K562 (cell line): ENCODE results near the gene FCRLA. TPM values are rescaled to one million over a fixed set of nuclear protein-coding genes. Genes with fewer than 3 reads are reported as not detected.

Experiments used
- CEBPB ChIP-seq: fragments of 450-650 bp; IDR thresholded peaks from 2 replicates; pipeline ENCODE4 v1.6.1; 2016; ENCODE audit warnings: missing genetic modification characterization, missing compliant biosample characterization
- CEBPG ChIP-seq, 3 experiments: fragments of 200-800 bp in 1 of 3; sonication (Bioruptor generic) in 1 of 3; sonication (generic) in 1 of 3; formaldehyde crosslinking in 1 of 3; IDR thresholded peaks in 2 of 3; conservative IDR thresholded peaks in 1 of 3; 2 replicates each; pipeline versions ENCODE4 v1.6.1 to v1.8.0; 2016 to 2022; ENCODE audit warnings: missing compliant biosample characterization in 2 of 3, missing genetic modification characterization in 2 of 3, mild to moderate bottlenecking in 1 of 3, missing genetic modification reagents in 1 of 3
- KAT7 ChIP-seq: sonication (generic); formaldehyde crosslinking; IDR thresholded peaks from 2 replicates; pipeline ENCODE4 v1.8.0; 2022; ENCODE audit warnings: missing genetic modification reagents, mild to moderate bottlenecking, borderline replicate concordance
- MAFG ChIP-seq: fragments of 450-650 bp; conservative IDR thresholded peaks from 2 replicates; pipeline ENCODE4 v1.6.1; 2016; ENCODE audit warnings: missing genetic modification characterization, missing compliant biosample characterization
- NR2C2 ChIP-seq, 2 experiments: fragments of 200-800 bp in 1 of 2; sonication (Bioruptor generic) in 1 of 2; sonication (generic) in 1 of 2; formaldehyde crosslinking in 1 of 2; IDR thresholded peaks; 2 replicates each; pipeline versions ENCODE4 v1.6.1 to v1.8.0; 2016 to 2022; ENCODE audit warnings: mild to moderate bottlenecking in 1 of 2, missing compliant biosample characterization in 1 of 2, missing genetic modification characterization in 1 of 2, missing genetic modification reagents in 1 of 2
- PYGO2 ChIP-seq: fragments of 450-650 bp; IDR thresholded peaks from 2 replicates; pipeline ENCODE4 v1.6.1; 2016; ENCODE audit warnings: mild to moderate bottlenecking, missing genetic modification characterization, moderate library complexity, missing compliant biosample characterization
- polyA plus RNA-seq, 8 experiments: library from polyadenylated mRNA; depleted of rRNA in 4 of 8; stranded (reverse) in 5 of 8; unstranded in 3 of 8; fragments of >200 nt; fragmentation: Nextera tagmentation in 2 of 8; fragmentation: Illumina TruSeq in 1 of 8; extraction: Ambion mirVana in 2 of 8; extraction: Trizol in 1 of 8; gene quantifications; 2 replicates each; pipeline versions ENCODE4 v1.2.1 to v1.2.3, GENCODE V29; 2011 to 2014; ENCODE audit warnings: inconsistent platforms in 1 of 8, missing spikeins in 1 of 8
- total RNA-seq, 7 experiments: library from RNA; depleted of rRNA in 6 of 7; stranded (reverse); fragments of >200 nt in 6 of 7; fragmentation: Illumina TruSeq in 2 of 7; extraction: Trizol in 2 of 7; gene quantifications; 2 replicates each; pipeline versions ENCODE4 v1.2.1 to v1.2.3, GENCODE V29; 2011 to 2021; ENCODE audit warnings: low replicate concordance in 1 of 7
- TF ChIP-seq, protein P1 (sequence below), 2 experiments: IDR thresholded peaks; 2 replicates each; pipeline ENCODE4 v1.6.1; 2011; ENCODE audit warnings: borderline replicate concordance in 1 of 2, control low read depth in 1 of 2, low read depth in 1 of 2, low read length in 1 of 2, mild to moderate bottlenecking in 1 of 2, mixed read lengths in 1 of 2, moderate library complexity in 1 of 2; ENCODE audit not compliant: insufficient read depth in 1 of 2, insufficient read length in 1 of 2, poor library complexity in 1 of 2, severe bottlenecking in 1 of 2; ENCODE audit errors: extremely low read depth in 1 of 2
- TF ChIP-seq, protein P2 (sequence below), 2 experiments: fragments of 450-650 bp; IDR thresholded peaks; 2 replicates each; pipeline ENCODE4 v1.6.1; 2016
- TF ChIP-seq, protein P3 (sequence below), 2 experiments: fragments of 450-650 bp in 1 of 2; sonication (generic) in 1 of 2; formaldehyde crosslinking in 1 of 2; IDR thresholded peaks in 1 of 2; conservative IDR thresholded peaks in 1 of 2; 2 replicates each; pipeline versions ENCODE4 v1.6.1 to v1.8.1; 2016 to 2023; ENCODE audit warnings: mild to moderate bottlenecking in 2 of 2, moderate library complexity in 2 of 2, inconsistent platforms in 1 of 2, missing genetic modification reagents in 1 of 2

FCRLA gene
- total and polyA plus RNA-seq, 9 of the 15 experiments (the other 6 are each of a cell fraction or from before 2014, with no cell fraction given) = 0.09 to 0.84 (median 0.44) TPM

DNA sequence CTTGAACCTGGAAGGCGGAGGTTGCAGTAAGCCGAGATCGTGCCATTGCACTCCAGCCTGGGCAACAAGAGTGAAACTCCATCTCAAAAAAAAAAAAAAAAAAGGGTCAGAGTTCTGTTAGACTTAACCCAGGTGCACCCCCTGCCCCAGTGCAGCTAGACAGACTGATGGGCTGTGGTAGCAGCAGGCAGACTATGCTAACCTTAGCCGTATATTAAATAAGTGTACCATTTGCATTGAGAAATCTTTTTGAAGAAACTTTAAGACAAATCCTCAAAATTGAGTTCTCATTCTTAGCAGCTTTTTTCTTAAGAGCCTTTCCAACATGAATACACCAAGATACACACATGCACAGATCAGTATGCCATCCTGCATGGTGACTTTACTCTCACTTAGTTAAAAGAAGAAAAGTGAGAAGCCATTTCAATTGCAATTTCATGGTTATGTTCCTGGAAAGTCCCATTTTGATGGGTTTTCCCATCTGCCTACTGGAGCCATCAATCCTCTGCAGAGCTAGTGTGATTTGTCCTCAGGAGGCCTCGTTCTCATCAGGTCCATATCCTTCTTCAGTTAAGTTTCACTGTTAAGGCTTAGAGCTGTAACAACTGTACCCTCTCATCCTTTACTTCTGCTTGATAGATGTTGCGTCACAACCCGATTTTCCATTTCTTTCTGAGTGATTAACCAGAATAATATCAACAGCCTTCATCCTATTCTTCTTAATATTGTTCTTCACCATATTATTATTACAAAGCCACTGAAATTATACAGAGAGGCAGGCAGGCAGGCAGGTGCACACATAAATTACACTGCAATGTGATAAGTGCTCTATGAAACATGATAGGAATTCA lies 21.6 kb downstream of the FCRLA start (continued):
- no peak for TF ChIP-seq CEBPG (CRISPR knock-in tag; IDR thresholded peaks at IDR 0.05)
- 0 out of 4 replicates have a peak, but pooled peaks of 1 of the 2 experiments have one; percentile 39 for TF ChIP-seq CEBPG (tag; conservative IDR thresholded peaks at IDR 0.05 in 1 of 2, IDR thresholded peaks at IDR 0.05 in 1 of 2)
- TF ChIP-seq, protein P1, sequence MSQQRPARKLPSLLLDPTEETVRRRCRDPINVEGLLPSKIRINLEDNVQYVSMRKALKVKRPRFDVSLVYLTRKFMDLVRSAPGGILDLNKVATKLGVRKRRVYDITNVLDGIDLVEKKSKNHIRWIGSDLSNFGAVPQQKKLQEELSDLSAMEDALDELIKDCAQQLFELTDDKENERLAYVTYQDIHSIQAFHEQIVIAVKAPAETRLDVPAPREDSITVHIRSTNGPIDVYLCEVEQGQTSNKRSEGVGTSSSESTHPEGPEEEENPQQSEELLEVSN (IDR thresholded peaks at IDR 0.05; ENCODE audit: borderline replicate concordance in 1 of 2, extremely low read depth in 1 of 2, insufficient read depth in 1 of 2, insufficient read length in 1 of 2, low read depth in 1 of 2, low read length in 1 of 2, poor library complexity in 1 of 2, severe bottlenecking in 1 of 2) = no peak
- TF ChIP-seq, protein P2, sequence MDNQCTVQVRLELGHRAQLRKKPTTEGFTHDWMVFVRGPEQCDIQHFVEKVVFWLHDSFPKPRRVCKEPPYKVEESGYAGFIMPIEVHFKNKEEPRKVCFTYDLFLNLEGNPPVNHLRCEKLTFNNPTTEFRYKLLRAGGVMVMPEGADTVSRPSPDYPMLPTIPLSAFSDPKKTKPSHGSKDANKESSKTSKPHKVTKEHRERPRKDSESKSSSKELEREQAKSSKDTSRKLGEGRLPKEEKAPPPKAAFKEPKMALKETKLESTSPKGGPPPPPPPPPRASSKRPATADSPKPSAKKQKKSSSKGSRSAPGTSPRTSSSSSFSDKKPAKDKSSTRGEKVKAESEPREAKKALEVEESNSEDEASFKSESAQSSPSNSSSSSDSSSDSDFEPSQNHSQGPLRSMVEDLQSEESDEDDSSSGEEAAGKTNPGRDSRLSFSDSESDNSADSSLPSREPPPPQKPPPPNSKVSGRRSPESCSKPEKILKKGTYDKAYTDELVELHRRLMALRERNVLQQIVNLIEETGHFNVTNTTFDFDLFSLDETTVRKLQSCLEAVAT (IDR thresholded peaks at IDR 0.05) = peak in 1 of 2 experiments; percentile 30; a peak in 1 of 4 replicates
- TF ChIP-seq KAT7 = no peak
- TF ChIP-seq MAFG (tag) = no peak
- TF ChIP-seq, protein P3, sequence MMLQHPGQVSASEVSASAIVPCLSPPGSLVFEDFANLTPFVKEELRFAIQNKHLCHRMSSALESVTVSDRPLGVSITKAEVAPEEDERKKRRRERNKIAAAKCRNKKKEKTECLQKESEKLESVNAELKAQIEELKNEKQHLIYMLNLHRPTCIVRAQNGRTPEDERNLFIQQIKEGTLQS (IDR thresholded peaks at IDR 0.05) = 0 out of 2 replicates have a peak, but pooled peaks have one; percentile 20
- TF ChIP-seq, protein P3 (CRISPR knock-in tag; conservative IDR thresholded peaks at IDR 0.05) = no peak
- no peak for TF ChIP-seq PYGO2 (tag)
- TF ChIP-seq CEBPB = peak; percentile 70
- no peak for TF ChIP-seq NR2C2 (CRISPR knock-in tag; IDR thresholded peaks at IDR 0.05)
- no peak for TF ChIP-seq NR2C2 (tag; IDR thresholded peaks at IDR 0.05)
- TF ChIP-seq, all 486 proteins: peak for 4
